HepG2 (cell line): ENCODE data around the gene MRPL38. TPM values are rescaled to one million over a fixed set of nuclear protein-coding genes. Genes with fewer than 3 reads are reported as not detected.

ENCODE experiments used
- AFF4 ChIP-seq: sonication (generic); formaldehyde crosslinking; IDR thresholded peaks from 2 replicates; pipeline ENCODE4 v1.4.0; 2020; ENCODE audit warnings: missing genetic modification reagents
- CCDC6 ChIP-seq: sonication (generic); formaldehyde crosslinking; IDR thresholded peaks from 2 replicates; pipeline ENCODE4 v1.8.1; 2022; ENCODE audit warnings: mild to moderate bottlenecking, missing genetic modification reagents, moderate library complexity
- FOXA1 ChIP-seq, 2 experiments: fragments of 450-650 bp in 1 of 2; sonication (generic) in 1 of 2; formaldehyde crosslinking in 1 of 2; IDR thresholded peaks; 2 replicates each; pipeline versions ENCODE4 v1.4.0 to v1.6.1; 2016 to 2020; ENCODE audit warnings: missing genetic modification reagents in 1 of 2
- HIVEP1 ChIP-seq: sonication (generic); formaldehyde crosslinking; IDR thresholded peaks from 2 replicates; pipeline ENCODE4 v1.4.0; 2020; ENCODE audit warnings: mild to moderate bottlenecking, missing genetic modification reagents
- PHF8 ChIP-seq: sonication (generic); formaldehyde crosslinking; IDR thresholded peaks from 2 replicates; pipeline ENCODE4 v1.5.0; 2020; ENCODE audit warnings: missing genetic modification reagents
- SALL2 ChIP-seq: sonication (generic); formaldehyde crosslinking; IDR thresholded peaks from 2 replicates; pipeline ENCODE4 v1.8.1; 2023; ENCODE audit warnings: mild to moderate bottlenecking, missing genetic modification reagents, inconsistent platforms
- SUZ12 ChIP-seq: fragments of 150-350 bp; IDR thresholded peaks from 2 replicates; pipeline ENCODE4 v1.6.1; 2014; ENCODE audit warnings: low read depth, low read length
- TBP ChIP-seq: sonication (generic); formaldehyde crosslinking; IDR thresholded peaks from 2 replicates; pipeline ENCODE4 v1.5.0; 2020; ENCODE audit warnings: missing genetic modification reagents
- TEAD3 ChIP-seq: optimal IDR thresholded peaks from 2 replicates; pipeline ENCODE3; 2016; ENCODE audit warnings: borderline replicate concordance
- USF2 ChIP-seq, 2 experiments: sonication (generic) in 1 of 2; formaldehyde crosslinking in 1 of 2; IDR thresholded peaks; 2 replicates each; pipeline versions ENCODE4 v1.5.1 to v1.6.1; 2011 to 2020; ENCODE audit warnings: borderline replicate concordance in 1 of 2, low read depth in 1 of 2, low read length in 1 of 2, mild to moderate bottlenecking in 1 of 2, missing genetic modification reagents in 1 of 2, moderate library complexity in 1 of 2
- ZNF468 ChIP-seq: sonication (generic); formaldehyde crosslinking; IDR thresholded peaks from 2 replicates; pipeline ENCODE4 v1.8.0; 2022; ENCODE audit warnings: mild to moderate bottlenecking, moderate library complexity, missing genetic modification reagents
- ZNF562 ChIP-seq: sonication (generic); formaldehyde crosslinking; IDR thresholded peaks from 2 replicates; pipeline ENCODE4 v1.8.0; 2022; ENCODE audit warnings: missing genetic modification reagents, borderline replicate concordance
- ZNF746 ChIP-seq: sonication (generic); formaldehyde crosslinking; IDR thresholded peaks from 2 replicates; pipeline ENCODE4 v1.8.0; 2022; ENCODE audit warnings: mild to moderate bottlenecking, missing genetic modification reagents
- ZNF883 ChIP-seq: sonication (generic); formaldehyde crosslinking; IDR thresholded peaks from 2 replicates; pipeline ENCODE4 v1.5.1; 2020; ENCODE audit warnings: mild to moderate bottlenecking, missing genetic modification reagents; ENCODE audit errors: not compliant biosample characterization
- ZZZ3 ChIP-seq: sonication (generic); formaldehyde crosslinking; IDR thresholded peaks from 2 replicates; pipeline ENCODE4 v1.4.0; 2020; ENCODE audit warnings: missing genetic modification reagents, mild to moderate bottlenecking, borderline replicate concordance
- polyA plus RNA-seq, 8 experiments: library from polyadenylated mRNA; depleted of rRNA in 3 of 8; stranded (reverse) in 7 of 8; unstranded in 1 of 8; fragments of >200 nt; fragmentation: Illumina TruSeq in 4 of 8; extraction: Trizol in 4 of 8; gene quantifications; 2 replicates each; pipeline versions ENCODE4 v1.2.1 to v1.2.3, GENCODE V29; 2011 to 2016; ENCODE audit warnings: low read depth in 4 of 8, missing spikeins in 1 of 8, mixed read lengths in 1 of 8; ENCODE audit not compliant: insufficient read depth in 1 of 8
- total RNA-seq, 5 experiments: library from RNA; depleted of rRNA; stranded (reverse); fragments of >200 nt; fragmentation: Illumina TruSeq; extraction: Trizol; gene quantifications; 2 replicates each; pipeline ENCODE4 v1.2.3, GENCODE V29; 2016; ENCODE audit warnings: low read depth in 1 of 5
- TF ChIP-seq, protein P1 (sequence below): sonication (generic); formaldehyde crosslinking; IDR thresholded peaks from 2 replicates; pipeline ENCODE4 v1.8.0; 2022; ENCODE audit warnings: missing genetic modification reagents, mild to moderate bottlenecking, borderline replicate concordance
- TF ChIP-seq, protein P2 (sequence below): sonication (generic); formaldehyde crosslinking; IDR thresholded peaks from 2 replicates; pipeline ENCODE4 v1.8.0; 2023; ENCODE audit warnings: mild to moderate bottlenecking, missing genetic modification reagents
- TF ChIP-seq, protein P3 (sequence below): sonication (generic); formaldehyde crosslinking; IDR thresholded peaks from 2 replicates; pipeline ENCODE4 v1.4.0; 2020; ENCODE audit warnings: mild to moderate bottlenecking, missing genetic modification reagents

The MRPL38 gene
- total and polyA plus RNA-seq, 2 of the 13 experiments (the other 11 are each of a cell fraction or from before 2014, with no cell fraction given): 83.7 to 125 TPM

GRCh38 chr17:75940727-75941441 is 36.2 kb upstream of the MRPL38 start, which contains the start of gene FBF1 (continued):
- peak; percentile 64 for TF ChIP-seq TEAD3 (CRISPR knock-in tag)
- TF ChIP-seq PHF8 (CRISPR knock-in tag): peak; percentile 88
- no peak for TF ChIP-seq FOXA1 (IDR thresholded peaks at IDR 0.05)
- no peak for TF ChIP-seq FOXA1 (CRISPR knock-in tag; IDR thresholded peaks at IDR 0.05)
- TF ChIP-seq ZZZ3 (CRISPR knock-in tag): peak; percentile 84; the same call in 1 of the 2 replicates
- TF ChIP-seq AFF4: peak; percentile 65; the same call in 1 of the 2 replicates
- TF ChIP-seq, protein P1, sequence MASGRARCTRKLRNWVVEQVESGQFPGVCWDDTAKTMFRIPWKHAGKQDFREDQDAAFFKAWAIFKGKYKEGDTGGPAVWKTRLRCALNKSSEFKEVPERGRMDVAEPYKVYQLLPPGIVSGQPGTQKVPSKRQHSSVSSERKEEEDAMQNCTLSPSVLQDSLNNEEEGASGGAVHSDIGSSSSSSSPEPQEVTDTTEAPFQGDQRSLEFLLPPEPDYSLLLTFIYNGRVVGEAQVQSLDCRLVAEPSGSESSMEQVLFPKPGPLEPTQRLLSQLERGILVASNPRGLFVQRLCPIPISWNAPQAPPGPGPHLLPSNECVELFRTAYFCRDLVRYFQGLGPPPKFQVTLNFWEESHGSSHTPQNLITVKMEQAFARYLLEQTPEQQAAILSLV: peak; percentile 95; the same call in 1 of the 2 replicates
- 0 out of 2 replicates have a peak, but pooled peaks have one; percentile 3 for TF ChIP-seq USF2 (IDR thresholded peaks at IDR 0.05; ENCODE audit: low read depth, low read length)
- no peak for TF ChIP-seq USF2 (CRISPR knock-in tag; IDR thresholded peaks at IDR 0.05; ENCODE audit: borderline replicate concordance)
- peak; percentile 91 for TF ChIP-seq ZNF883 (CRISPR knock-in tag)
- peak; percentile 85; the same call in 1 of the 2 replicates for TF ChIP-seq SALL2 (CRISPR knock-in tag)
- TF ChIP-seq SUZ12: peak; percentile 94
- peak; percentile 93 for TF ChIP-seq HIVEP1 (CRISPR knock-in tag)
- TF ChIP-seq TBP (CRISPR knock-in tag): no peak; the same call in 1 of the 2 replicates
- TF ChIP-seq ZNF468 (CRISPR knock-in tag): no peak
- peak; percentile 53 for TF ChIP-seq ZNF746 (CRISPR knock-in tag)
- TF ChIP-seq, protein P2, sequence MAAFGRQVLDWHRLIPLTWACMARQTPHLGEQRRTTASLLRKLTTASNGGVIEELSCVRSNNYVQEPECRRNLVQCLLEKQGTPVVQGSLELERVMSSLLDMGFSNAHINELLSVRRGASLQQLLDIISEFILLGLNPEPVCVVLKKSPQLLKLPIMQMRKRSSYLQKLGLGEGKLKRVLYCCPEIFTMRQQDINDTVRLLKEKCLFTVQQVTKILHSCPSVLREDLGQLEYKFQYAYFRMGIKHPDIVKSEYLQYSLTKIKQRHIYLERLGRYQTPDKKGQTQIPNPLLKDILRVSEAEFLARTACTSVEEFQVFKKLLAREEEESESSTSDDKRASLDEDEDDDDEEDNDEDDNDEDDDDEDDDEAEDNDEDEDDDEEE (CRISPR knock-in tag): peak; percentile 89
- no peak for TF ChIP-seq ZNF562 (CRISPR knock-in tag)
- TF ChIP-seq, protein P3, sequence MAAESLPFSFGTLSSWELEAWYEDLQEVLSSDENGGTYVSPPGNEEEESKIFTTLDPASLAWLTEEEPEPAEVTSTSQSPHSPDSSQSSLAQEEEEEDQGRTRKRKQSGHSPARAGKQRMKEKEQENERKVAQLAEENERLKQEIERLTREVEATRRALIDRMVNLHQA (CRISPR knock-in tag): no peak; the same call in 1 of the 2 replicates
- peak; percentile 95 for TF ChIP-seq CCDC6
